Measurements from ENCODE around the gene TMEM30B. TPM values are rescaled to one million over a fixed set of nuclear protein-coding genes. Genes with fewer than 3 reads are reported as not detected.

Gene TMEM30B
- total RNA-seq, 1 donor from 2014 or later = 0.36 TPM

GRCh38 chr14:61264651-61265050 is 16.5 kb downstream of the TMEM30B start:
- Histone ChIP-seq H3K4me1 (ENCODE audit: insufficient read depth, low read length) (peaks cover 9% of the 10 kb centered on the region), H3K9ac (ENCODE audit: low read length) (no peak overlapping the region), H2AFZ (ENCODE audit: low read depth, low read length) (no peak overlapping the region), H3K27me3 (ENCODE audit: insufficient read depth, low read length) (peaks cover 11% of the 10 kb centered on the region), H3K9me3 (ENCODE audit: insufficient read depth, low read depth, low read length) (no peaks in the 10 kb centered on the region), H3K36me3 (ENCODE audit: insufficient read depth, low read length) (no peaks in the 10 kb centered on the region), H3K4me3 (ENCODE audit: insufficient read depth, low read depth, low read length) (no peak overlapping the region), H3K27ac (ENCODE audit: low read depth, low read length) (no peak overlapping the region), H4K20me1 (ENCODE audit: insufficient read depth, low read length) (no peaks in the 10 kb centered on the region), H3K79me2 (ENCODE audit: insufficient read depth, low read length) (no peaks in the 10 kb centered on the region), H3K4me2 (ENCODE audit: low read length) (no peak overlapping the region)
- Mint-ChIP-seq H3K4me1 (ENCODE audit: low read depth, unreplicated experiment) (no peaks in the 10 kb centered on the region), H3K27me3 (ENCODE audit: low read depth, unreplicated experiment) (peaks cover 15% of the 10 kb centered on the region), H3K4me3 (ENCODE audit: unreplicated experiment) (no peak overlapping the region), H3K27ac (ENCODE audit: unreplicated experiment) (no peak overlapping the region), H3K9me3 (ENCODE audit: unreplicated experiment) (no peaks in the 10 kb centered on the region), H3K36me3 (ENCODE audit: low read depth, unreplicated experiment) (no peaks in the 10 kb centered on the region)
- TF ChIP-seq EZH2 (IDR thresholded peaks at IDR 0.05; ENCODE audit: insufficient read depth, low read length) = no peak
- TF ChIP-seq CTCF (IDR thresholded peaks at IDR 0.05; ENCODE audit: insufficient read depth, low read depth, low read length) = no peak
- no peak for DNase-seq (ENCODE audit: low read depth)
- no peak for FAIRE-seq

GRCh38 chr14:61264010-61264571 is 17.0 kb downstream of the TMEM30B start:
- H3K27me3 ChIP-seq (ENCODE audit: insufficient read depth, low read length) = peaks cover 11% of the 10 kb centered on the region
- no peaks in the 10 kb centered on the region for H3K9me3 ChIP-seq (ENCODE audit: insufficient read depth, low read depth, low read length)
- no peak overlapping the region for H3K9ac ChIP-seq (ENCODE audit: low read length)
- no peaks in the 10 kb centered on the region for H3K79me2 ChIP-seq (ENCODE audit: insufficient read depth, low read length)
- H3K36me3 ChIP-seq (ENCODE audit: insufficient read depth, low read length) = no peaks in the 10 kb centered on the region
- FAIRE-seq (no peak), DNase-seq (ENCODE audit: low read depth) (no peak)
- no peak overlapping the region for H3K4me3 ChIP-seq (ENCODE audit: insufficient read depth, low read depth, low read length)
- H3K27ac Mint-ChIP-seq (ENCODE audit: unreplicated experiment) = no peak overlapping the region
- H3K4me2 ChIP-seq (ENCODE audit: low read length) = no peak overlapping the region
- H3K4me3 Mint-ChIP-seq (ENCODE audit: unreplicated experiment) = no peak overlapping the region
- H3K27ac ChIP-seq (ENCODE audit: low read depth, low read length) = no peak overlapping the region
- H3K36me3 Mint-ChIP-seq (ENCODE audit: low read depth, unreplicated experiment) = no peaks in the 10 kb centered on the region
- peaks cover 15% of the 10 kb centered on the region for H3K27me3 Mint-ChIP-seq (ENCODE audit: low read depth, unreplicated experiment)
- peaks cover 9% of the 10 kb centered on the region for H3K4me1 ChIP-seq (ENCODE audit: insufficient read depth, low read length)
- H2AFZ ChIP-seq (ENCODE audit: low read depth, low read length) = no peak overlapping the region
- no peaks in the 10 kb centered on the region for H4K20me1 ChIP-seq (ENCODE audit: insufficient read depth, low read length)
- no peak for TF ChIP-seq EZH2 (IDR thresholded peaks at IDR 0.05; ENCODE audit: insufficient read depth, low read length)
- TF ChIP-seq CTCF (IDR thresholded peaks at IDR 0.05; ENCODE audit: insufficient read depth, low read depth, low read length) = no peak
- no peaks in the 10 kb centered on the region for H3K4me1 Mint-ChIP-seq (ENCODE audit: low read depth, unreplicated experiment)
- no peaks in the 10 kb centered on the region for H3K9me3 Mint-ChIP-seq (ENCODE audit: unreplicated experiment)

GRCh38 chr14:61262082-61262481 is 19.1 kb downstream of the TMEM30B start:
- no peaks in the 10 kb centered on the region for H3K9me3 ChIP-seq (ENCODE audit: insufficient read depth, low read depth, low read length)
- no peak overlapping the region for H3K27ac Mint-ChIP-seq (ENCODE audit: unreplicated experiment)
- no peaks in the 10 kb centered on the region for H3K4me1 Mint-ChIP-seq (ENCODE audit: low read depth, unreplicated experiment)
- H3K4me3 Mint-ChIP-seq (ENCODE audit: unreplicated experiment) = no peak overlapping the region
- TF ChIP-seq EZH2 (IDR thresholded peaks at IDR 0.05; ENCODE audit: insufficient read depth, low read length) (no peak), CTCF (IDR thresholded peaks at IDR 0.05; ENCODE audit: insufficient read depth, low read depth, low read length) (no peak)
- FAIRE-seq (no peak), DNase-seq (ENCODE audit: low read depth) (no peak)
- peaks cover 12% of the 10 kb centered on the region for H3K4me1 ChIP-seq (ENCODE audit: insufficient read depth, low read length)
- H3K27me3 ChIP-seq (ENCODE audit: insufficient read depth, low read length) = peaks cover 7% of the 10 kb centered on the region
- no peak overlapping the region for H3K4me3 ChIP-seq (ENCODE audit: insufficient read depth, low read depth, low read length)
- peaks cover 15% of the 10 kb centered on the region for H3K27me3 Mint-ChIP-seq (ENCODE audit: low read depth, unreplicated experiment)
- H3K9me3 Mint-ChIP-seq (ENCODE audit: unreplicated experiment) = no peaks in the 10 kb centered on the region
- no peak overlapping the region for H2AFZ ChIP-seq (ENCODE audit: low read depth, low read length)
- H3K36me3 ChIP-seq (ENCODE audit: insufficient read depth, low read length) = no peaks in the 10 kb centered on the region
- no peak overlapping the region for H3K4me2 ChIP-seq (ENCODE audit: low read length)
- no peak overlapping the region for H3K27ac ChIP-seq (ENCODE audit: low read depth, low read length)
- no peaks in the 10 kb centered on the region for H3K79me2 ChIP-seq (ENCODE audit: insufficient read depth, low read length)
- no peak overlapping the region for H3K9ac ChIP-seq (ENCODE audit: low read length)
- H3K36me3 Mint-ChIP-seq (ENCODE audit: low read depth, unreplicated experiment) = no peaks in the 10 kb centered on the region
- H4K20me1 ChIP-seq (ENCODE audit: insufficient read depth, low read length) = no peaks in the 10 kb centered on the region
